GM19468 (cell line): ENCODE measurements around the gene CDC73.
"Not testable (repeated sequence)": the region's sequence is repeated elsewhere in the genome, so short reads cannot be mapped to it uniquely, and the experiment has no call there.

Experiments used
- ATAC-seq: cut with Tn5 transposase; IDR thresholded peaks from one replicate; pipeline ENCODE4 v1.9.1; 2021; ENCODE audit warnings: mild to moderate bottlenecking, moderate library complexity, moderate number of reproducible peaks; ENCODE audit not compliant: unreplicated experiment; ENCODE audit errors: extremely low read depth

Gene CDC73

DNA sequence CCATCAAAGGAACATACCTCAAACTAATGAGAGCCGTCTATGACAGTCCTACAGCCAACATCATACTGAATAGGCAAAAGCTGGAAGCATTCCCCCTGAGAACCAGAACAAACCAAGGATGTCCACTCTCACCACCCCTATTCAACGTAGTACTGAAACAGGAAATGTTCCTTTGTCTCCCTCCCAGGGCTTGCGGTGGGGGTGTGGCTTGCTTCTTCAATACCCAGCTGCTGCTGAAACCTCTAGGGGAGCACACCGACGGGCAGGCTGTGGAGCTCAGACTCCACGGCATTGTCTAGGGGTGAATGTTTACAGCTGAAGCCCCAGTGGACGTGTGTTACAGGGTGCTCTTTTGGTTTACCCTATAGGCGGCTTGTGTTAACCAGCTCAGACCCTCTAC lies 95.1 kb downstream of the CDC73 start:
- ATAC-seq = no peak

DNA sequence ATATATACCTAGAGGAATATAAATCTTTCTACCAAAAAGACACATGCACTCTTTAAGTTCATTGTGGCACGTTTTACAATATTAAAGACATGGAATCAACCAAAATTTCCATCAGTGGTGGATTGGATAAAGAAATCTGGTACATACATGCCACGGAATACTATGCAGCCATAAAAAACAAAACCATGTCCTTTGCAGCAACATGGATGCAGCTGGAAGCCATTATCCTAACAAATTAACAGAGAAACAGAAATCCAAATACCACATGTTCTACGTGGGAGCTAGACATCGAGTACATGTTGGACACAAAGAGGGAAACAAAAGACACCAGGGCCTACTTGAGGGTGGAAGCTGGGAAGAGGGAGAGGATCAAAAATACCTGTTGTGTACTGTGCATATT lies 97.6 kb downstream of the CDC73 start:
- ATAC-seq = no peak

GRCh38 chr1:193221651-193222050 lies 99.8 kb downstream of the CDC73 start:
- ATAC-seq = no peak

- ATAC-seq = no peak
Observed at GRCh38 chr1:193222056-193222615, 100.3 kb downstream of the CDC73 start.

DNA sequence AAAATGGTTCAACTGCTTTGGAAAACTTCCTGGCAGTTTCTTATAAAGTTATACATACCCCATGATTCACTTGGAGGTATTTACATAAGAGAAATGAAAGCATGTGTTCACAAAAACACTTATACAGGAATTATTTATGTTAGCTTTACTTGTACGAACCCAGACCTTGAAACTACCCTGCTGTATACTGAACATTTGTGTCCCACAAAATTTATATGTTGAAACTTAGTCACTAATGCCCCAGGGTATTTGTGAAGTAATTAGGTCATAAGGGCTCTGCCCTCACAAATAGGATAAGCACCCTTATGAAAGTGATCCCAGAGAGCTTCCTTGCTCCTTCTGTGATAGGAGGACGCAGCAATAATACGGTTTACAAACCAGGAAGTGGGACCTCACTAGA lies 107.3 kb downstream of the CDC73 start:
- ATAC-seq = no peak

DNA sequence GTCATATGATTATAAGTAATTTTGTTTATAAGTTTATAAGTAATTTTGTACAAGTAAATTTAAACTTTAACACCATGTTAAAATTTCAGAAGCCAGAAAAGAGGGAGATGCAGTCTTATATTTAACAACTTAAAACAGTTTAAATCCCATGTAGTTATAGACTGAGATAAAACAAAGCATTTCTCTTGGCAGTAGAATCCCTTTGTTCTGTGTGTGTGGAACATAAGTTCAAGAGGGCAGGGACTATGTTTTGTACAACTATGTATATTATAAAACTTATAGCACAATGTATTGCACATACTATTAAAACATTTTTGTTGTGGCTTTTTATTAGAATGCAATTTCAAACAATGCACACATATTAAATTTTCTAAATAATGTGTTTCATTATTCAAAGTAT lies 109.3 kb downstream of the CDC73 start:
- not testable (repeated sequence) for ATAC-seq

- ATAC-seq = no peak
Observed at GRCh38 chr1:193234530-193234929, 112.7 kb downstream of the CDC73 start.

DNA sequence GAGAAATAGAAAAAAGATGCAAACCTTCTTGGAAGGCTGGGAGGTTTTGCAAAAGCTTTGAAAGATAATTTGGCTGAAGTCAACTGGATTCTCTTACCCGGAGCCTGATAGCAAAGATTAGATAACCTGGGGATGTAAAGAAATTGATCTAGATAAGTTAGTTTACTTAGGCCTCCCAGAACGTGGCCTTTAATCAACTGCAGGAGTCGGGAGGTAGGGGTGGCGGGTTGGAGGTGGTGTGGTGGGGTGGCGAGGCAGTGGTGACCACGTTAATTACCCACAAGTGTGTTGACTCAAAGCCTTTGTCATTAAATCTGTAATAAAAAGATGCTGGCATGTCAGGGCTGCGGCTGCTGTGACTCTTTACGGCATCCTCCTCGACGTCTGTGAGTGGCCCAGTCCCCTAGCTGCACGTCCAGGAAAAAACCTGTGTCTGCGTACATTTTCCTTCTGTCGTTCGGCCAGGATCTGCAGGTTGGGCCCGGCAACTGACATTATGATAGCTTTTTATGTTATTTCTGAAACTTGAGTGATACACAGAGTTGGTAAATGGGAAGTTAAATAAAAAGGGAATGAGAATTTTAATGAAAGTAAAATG lies 115.6 kb downstream of the CDC73 start:
- ATAC-seq = no peak

DNA sequence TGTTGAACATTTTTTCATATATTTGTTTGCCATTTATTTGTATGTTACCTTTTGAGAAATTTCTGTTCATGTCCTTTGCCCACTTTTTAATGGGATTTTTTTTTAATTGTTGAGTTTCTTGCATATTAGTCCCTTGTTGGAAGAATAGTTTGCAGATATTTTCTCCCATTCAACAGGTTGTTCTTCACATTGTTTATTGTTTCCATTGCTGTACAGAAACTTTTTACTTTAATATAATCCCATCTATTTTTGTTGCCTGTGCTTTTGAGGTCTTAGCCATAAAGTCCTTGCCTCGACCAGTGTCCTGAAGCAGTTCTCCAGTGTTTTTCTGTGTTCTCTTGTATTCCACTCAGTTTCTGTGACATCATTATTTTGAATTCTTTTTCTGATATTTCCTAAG lies 118.8 kb downstream of the CDC73 start:
- ATAC-seq = no peak

GRCh38 chr1:193241132-193241827 lies 119.4 kb downstream of the CDC73 start:
- no peak for ATAC-seq

GRCh38 chr1:193242000-193242399 lies 120.2 kb downstream of the CDC73 start:
- no peak for ATAC-seq

- ATAC-seq = no peak
Observed at GRCh38 chr1:193249187-193249586, 127.4 kb downstream of the CDC73 start.

- ATAC-seq = no peak
Observed at GRCh38 chr1:193251950-193252349, 130.1 kb downstream of the CDC73 start.

DNA sequence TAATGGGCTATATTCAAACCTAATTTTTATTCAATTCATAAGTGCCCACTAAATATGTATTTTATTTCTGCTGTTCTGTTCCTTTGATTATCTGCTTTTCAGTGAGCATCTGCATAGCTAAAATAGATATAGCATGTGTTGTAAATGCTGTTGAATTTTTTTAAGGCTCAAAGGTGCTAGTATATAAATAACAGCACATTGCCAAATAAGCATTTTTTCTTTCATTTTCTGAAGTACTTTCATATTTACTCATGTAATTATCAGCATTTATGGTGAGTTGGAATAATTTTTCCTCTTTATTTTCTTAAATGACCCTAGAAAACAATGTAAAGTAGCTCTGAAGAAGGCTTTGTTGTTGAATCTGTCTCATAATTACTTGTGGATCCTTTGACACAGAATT lies 134.2 kb downstream of the CDC73 start:
- ATAC-seq = no peak

DNA sequence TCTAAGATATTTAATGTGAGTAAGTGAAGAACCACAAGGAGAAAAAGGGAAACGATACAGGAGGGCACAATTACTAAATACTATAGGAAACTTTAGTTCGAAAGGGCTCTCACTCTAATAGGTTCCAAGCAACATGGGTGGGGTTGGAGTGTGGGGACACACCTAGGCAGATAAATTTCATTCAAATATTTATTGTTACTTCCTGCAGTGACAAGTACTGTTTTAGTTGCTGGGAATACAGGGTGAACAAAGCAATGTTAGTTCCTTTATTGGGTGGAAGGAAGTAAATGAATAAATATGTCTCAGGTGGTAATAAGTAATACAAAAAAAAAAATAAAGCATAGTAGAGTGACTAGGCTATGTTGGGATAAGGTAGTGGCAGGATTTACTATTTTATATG lies 137.8 kb downstream of the CDC73 start:
- ATAC-seq = no peak

- no peak for ATAC-seq
Observed at GRCh38 chr1:193260056-193260745, 138.4 kb downstream of the CDC73 start.

GRCh38 chr1:193260896-193261295 lies 139.1 kb downstream of the CDC73 start:
- no peak for ATAC-seq

- ATAC-seq = no peak
Observed at GRCh38 chr1:193262661-193263060, 140.8 kb downstream of the CDC73 start.

GRCh38 chr1:193264313-193265065 lies 142.7 kb downstream of the CDC73 start:
- no peak for ATAC-seq

DNA sequence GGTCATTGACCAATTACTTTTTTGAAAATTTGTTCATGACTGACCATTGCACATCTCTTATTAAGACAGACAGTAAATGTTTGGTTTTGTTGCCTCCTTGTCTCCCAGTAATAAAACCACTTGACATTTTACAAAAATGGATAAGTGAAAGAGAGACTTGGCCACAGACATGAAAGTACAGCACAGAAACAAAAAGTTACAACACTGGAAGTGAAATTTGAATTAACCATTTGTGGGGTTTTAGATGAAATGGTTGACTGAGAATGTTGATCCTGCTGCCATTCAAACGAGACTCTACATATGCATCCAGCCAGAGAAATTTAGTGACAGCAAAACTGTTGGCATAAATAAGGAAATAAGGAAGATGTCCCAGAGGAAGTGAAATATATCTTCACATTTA lies 143.9 kb downstream of the CDC73 start:
- peak; percentile 76 for ATAC-seq

GRCh38 chr1:193266794-193267193 lies 145.0 kb downstream of the CDC73 start:
- not testable (repeated sequence) for ATAC-seq
